GM19455 (cell line): Measurements from ENCODE around the gene CLK4.
"Not testable (repeated sequence)": the region's sequence is repeated elsewhere in the genome, so short reads cannot be mapped to it uniquely, and the experiment has no call there.

Source experiments
- ATAC-seq: cut with Tn5 transposase; IDR thresholded peaks from one replicate; pipeline ENCODE4 v1.9.1; 2021; ENCODE audit not compliant: unreplicated experiment

Gene CLK4

GRCh38 chr5:178589180-178590140 lies 37.4 kb downstream of the CLK4 start:
- ATAC-seq: no peak

- no peak for ATAC-seq
Observed at GRCh38 chr5:178588769-178589168, 38.1 kb downstream of the CLK4 start.

- ATAC-seq: no peak
Observed at GRCh38 chr5:178587763-178588611, 38.9 kb downstream of the CLK4 start.

- no peak for ATAC-seq
Observed at GRCh38 chr5:178586396-178586795, 40.5 kb downstream of the CLK4 start.

GRCh38 chr5:178585421-178585820 lies 41.4 kb downstream of the CLK4 start:
- not testable (repeated sequence) for ATAC-seq

- no peak for ATAC-seq
Observed at GRCh38 chr5:178583279-178583678, 43.6 kb downstream of the CLK4 start.

GRCh38 chr5:178582291-178582690 lies 44.6 kb downstream of the CLK4 start:
- no peak for ATAC-seq

- ATAC-seq: no peak
Observed at GRCh38 chr5:178581621-178582020, 45.2 kb downstream of the CLK4 start.

GRCh38 chr5:178580271-178580955 lies 46.4 kb downstream of the CLK4 start:
- ATAC-seq: no peak

- no peak for ATAC-seq
Observed at GRCh38 chr5:178577944-178578343, 48.9 kb downstream of the CLK4 start.

- no peak for ATAC-seq
Observed at GRCh38 chr5:178577376-178577839, 49.4 kb downstream of the CLK4 start.

- ATAC-seq: no peak
Observed at GRCh38 chr5:178576591-178577351, 50.1 kb downstream of the CLK4 start.

- no peak for ATAC-seq
Observed at GRCh38 chr5:178573216-178573615, 53.6 kb downstream of the CLK4 start.

- ATAC-seq: no peak
Observed at GRCh38 chr5:178572617-178573016, 54.2 kb downstream of the CLK4 start.

- no peak for ATAC-seq
Observed at GRCh38 chr5:178569485-178569884, 57.4 kb downstream of the CLK4 start.

- ATAC-seq: no peak
Observed at GRCh38 chr5:178564811-178565550, 61.9 kb downstream of the CLK4 start.

- ATAC-seq: no peak
Observed at GRCh38 chr5:178564397-178564796, 62.5 kb downstream of the CLK4 start.

GRCh38 chr5:178563621-178564020 lies 63.2 kb downstream of the CLK4 start:
- no peak for ATAC-seq

- no peak for ATAC-seq
Observed at GRCh38 chr5:178561746-178562264, 65.0 kb downstream of the CLK4 start.
